Ishikawa (cell line): Measurements from ENCODE around the gene CLN6.

ENCODE experiments used
- EGR1 ChIP-seq: IDR thresholded peaks from 2 replicates; pipeline ENCODE4 v1.6.1; 2012
- EP300 ChIP-seq: IDR thresholded peaks from 2 replicates; pipeline ENCODE4 v1.6.1; 2012; ENCODE audit warnings: borderline replicate concordance
- MAX ChIP-seq: IDR thresholded peaks from 2 replicates; pipeline ENCODE4 v1.6.1; 2012
- NFIC ChIP-seq: IDR thresholded peaks from 2 replicates; pipeline ENCODE4 v1.6.1; 2012
- REST ChIP-seq: IDR thresholded peaks from 2 replicates; pipeline ENCODE4 v1.6.1; 2012; ENCODE audit warnings: low read depth, mild to moderate bottlenecking
- TEAD4 ChIP-seq: IDR thresholded peaks from 2 replicates; pipeline ENCODE4 v1.6.1; 2012
- USF1 ChIP-seq: IDR thresholded peaks from 2 replicates; pipeline ENCODE4 v1.6.1; 2012
- YY1 ChIP-seq: IDR thresholded peaks from 2 replicates; pipeline ENCODE4 v1.6.1; 2012; ENCODE audit warnings: low read depth

GRCh38 chr15:68241088-68241935 is 11.8 kb upstream of the CLN6 start:
- no peak for TF ChIP-seq EGR1
- no peak for TF ChIP-seq YY1
- no peak for TF ChIP-seq REST
- TF ChIP-seq MAX = no peak
- TF ChIP-seq NFIC = no peak
- no peak for TF ChIP-seq EP300
- TF ChIP-seq USF1 = no peak
- TF ChIP-seq TEAD4 = no peak
